ENCODE results near the gene PTPRA.

Gene PTPRA

DNA sequence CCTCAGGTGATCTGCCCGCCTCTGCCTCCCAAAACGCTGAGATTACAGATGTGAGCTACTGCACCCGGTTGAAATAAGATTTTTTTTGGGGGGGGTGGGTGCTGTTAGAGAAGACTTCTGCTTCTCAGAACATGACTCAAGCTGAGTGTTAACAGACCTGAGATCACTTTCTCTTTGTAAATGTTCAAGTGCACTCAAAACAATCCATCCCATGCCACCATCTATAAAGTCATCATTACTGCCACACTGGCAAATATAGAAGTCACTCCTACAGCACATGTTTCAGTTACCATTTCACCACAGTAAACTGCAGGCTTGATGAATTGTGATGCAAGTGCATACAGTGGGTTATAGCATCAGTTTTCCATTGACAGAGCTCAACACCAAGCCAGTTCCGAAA is 23.8 kb upstream of the PTPRA start:
- no peak for DNase-seq (ENCODE audit: low spot score)

DNA sequence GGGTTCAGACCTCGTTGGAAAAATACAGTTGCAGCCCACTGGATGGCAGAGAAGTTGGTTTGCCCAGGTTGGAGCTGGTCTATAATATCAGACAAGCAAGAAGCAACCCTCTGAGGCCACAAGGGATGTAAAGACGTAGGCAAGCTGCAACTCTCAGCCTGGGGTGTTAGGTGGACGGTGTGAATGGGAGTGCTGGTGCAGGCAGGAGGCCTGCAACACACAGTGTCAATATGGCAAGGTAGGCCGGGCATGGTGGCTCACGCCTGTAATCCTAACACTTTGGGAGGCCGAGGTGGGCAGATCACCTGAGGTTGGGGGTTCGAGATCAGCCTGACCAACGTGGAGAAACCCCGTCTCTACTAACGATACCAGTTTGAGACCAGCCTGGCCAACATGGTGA is 22.2 kb upstream of the PTPRA start:
- DNase-seq (ENCODE audit: low spot score), result no peak

DNA sequence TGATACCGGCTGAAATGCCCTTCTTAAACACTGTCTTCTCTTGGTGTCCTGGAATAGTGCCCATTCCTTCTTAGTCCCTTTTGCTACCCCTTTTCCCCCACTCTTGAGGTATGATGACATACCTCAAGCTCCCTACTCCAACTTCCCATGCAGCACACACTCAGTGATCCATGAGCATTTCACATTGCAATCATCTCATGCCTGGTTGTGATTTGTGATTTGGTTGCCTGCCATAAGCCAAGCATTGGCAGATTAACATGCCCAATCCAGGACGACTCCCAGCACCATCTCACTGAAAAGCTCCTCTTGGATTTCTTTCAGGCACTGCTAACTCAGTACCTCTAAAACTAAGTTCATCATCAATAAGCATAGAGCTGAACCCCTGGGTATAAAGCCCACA is 14.7 kb upstream of the PTPRA start:
- no peak for DNase-seq (ENCODE audit: low spot score)

DNA sequence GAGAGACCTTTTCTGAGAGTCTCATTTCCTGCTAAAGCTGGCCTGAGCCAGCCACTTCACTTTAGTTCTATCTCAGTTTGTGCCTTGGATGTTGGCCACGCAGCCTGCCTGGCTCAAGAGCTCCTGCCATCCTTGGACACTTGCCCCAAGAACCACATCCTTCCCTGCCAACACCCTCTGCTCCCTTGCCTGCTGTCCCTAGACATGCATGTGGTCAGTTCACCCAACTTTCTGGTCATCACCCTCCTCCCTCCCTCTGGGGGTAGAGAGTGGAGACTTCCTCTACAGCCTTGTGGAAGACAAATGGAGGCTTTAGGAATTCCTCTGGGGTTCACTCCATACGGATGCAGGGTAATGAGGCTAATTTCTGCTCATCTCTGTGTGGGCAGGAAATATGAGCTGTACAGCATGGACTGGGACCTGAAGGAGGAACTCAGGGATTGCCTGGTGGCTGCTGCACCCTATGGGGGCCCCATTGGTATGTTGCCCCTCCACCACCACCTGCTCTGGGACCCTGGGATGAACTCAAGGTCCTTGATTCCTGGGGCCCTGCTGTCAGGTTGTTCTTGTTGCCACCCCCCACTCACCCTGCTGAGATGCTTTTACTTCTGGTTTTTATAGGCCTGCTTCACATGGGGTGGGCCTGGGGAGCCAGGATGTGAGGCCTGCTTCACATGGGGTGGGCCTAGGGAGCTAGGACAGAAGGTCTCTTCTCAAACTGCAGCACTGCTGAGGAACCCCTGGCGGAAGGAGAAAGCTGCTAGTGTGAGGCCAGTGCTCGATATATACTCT is 13.8 kb upstream of the PTPRA start:
- DNase-seq (ENCODE audit: low spot score), result no peak

DNA sequence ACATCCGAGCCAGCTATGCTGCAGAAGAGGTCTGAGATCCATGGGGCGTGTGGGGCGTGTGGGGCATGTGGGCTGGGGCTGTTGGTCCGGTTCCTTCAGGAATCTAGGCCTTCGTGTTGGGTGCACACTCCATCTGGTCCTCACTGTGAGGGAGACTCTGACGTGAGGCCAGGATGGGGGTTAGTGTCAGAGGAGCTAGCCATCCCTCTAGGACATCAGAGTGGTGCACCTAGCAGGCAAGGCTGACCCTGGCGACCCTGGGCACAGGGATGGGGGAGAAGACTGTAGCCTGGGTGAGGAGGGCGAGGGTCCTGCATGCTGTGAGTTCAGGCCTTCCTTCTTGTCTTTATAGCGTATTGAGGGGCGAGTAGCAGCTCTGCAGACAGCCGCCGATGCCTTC is 8.7 kb upstream of the PTPRA start:
- no peak for DNase-seq (ENCODE audit: low spot score)

DNA sequence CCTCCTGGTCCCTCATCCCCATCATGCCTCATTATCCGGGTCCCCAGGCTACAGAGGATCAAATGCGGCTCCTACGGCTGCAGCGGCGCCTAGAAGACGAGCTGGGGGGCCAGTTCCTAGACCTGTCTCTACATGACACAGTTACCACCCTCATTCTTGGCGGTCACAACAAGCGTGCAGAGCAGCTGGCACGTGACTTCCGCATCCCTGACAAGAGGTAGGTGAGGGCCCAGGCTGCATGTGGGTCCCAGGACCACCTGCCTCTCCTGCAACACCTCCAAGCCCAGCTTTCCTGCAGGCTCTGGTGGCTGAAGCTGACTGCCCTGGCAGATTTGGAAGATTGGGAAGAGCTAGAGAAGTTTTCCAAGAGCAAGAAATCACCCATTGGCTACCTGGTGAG is 8.2 kb upstream of the PTPRA start:
- DNase-seq (ENCODE audit: low spot score), result no peak

DNA sequence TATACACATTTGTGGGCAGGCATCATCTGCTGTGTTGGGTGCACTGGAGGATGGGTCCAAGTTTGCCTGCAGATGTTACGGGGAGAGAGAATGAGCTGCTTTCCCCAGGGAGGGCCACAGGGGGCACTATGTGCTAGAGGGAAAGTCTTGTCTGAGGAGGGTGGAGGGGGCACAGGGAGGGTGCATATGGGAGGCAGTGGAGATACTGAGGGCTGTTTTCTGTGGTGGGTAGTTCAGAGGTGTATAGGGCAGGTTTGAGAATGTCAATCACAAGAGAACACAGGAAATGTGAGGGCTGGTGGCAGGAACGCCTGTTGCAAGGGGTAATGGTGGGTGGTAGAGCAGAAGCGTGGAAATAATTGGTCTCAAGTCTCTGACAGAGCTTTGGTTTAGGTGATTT is 7.7 kb upstream of the PTPRA start:
- DNase-seq (ENCODE audit: low spot score), result no peak

DNA sequence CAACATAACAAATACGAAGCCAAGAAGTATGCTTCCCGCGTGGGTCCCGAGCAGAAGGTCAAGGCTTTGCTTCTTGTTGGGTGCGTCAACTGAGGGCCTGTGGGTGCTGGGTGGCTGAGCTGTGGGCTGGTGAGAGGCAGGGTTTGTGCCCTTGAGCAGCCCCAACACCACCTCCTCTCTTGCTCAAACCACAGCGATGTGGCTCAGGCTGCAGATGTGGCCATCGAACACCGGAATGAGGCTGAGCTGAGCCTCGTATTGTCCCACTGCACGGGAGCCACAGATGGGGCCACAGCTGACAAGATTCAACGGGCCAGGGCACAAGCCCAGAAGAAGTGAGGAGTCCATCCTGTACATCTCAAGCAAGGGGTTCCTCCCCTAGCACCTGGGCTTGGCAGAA is 7.0 kb upstream of the PTPRA start:
- DNase-seq (ENCODE audit: low spot score), result no peak

DNA sequence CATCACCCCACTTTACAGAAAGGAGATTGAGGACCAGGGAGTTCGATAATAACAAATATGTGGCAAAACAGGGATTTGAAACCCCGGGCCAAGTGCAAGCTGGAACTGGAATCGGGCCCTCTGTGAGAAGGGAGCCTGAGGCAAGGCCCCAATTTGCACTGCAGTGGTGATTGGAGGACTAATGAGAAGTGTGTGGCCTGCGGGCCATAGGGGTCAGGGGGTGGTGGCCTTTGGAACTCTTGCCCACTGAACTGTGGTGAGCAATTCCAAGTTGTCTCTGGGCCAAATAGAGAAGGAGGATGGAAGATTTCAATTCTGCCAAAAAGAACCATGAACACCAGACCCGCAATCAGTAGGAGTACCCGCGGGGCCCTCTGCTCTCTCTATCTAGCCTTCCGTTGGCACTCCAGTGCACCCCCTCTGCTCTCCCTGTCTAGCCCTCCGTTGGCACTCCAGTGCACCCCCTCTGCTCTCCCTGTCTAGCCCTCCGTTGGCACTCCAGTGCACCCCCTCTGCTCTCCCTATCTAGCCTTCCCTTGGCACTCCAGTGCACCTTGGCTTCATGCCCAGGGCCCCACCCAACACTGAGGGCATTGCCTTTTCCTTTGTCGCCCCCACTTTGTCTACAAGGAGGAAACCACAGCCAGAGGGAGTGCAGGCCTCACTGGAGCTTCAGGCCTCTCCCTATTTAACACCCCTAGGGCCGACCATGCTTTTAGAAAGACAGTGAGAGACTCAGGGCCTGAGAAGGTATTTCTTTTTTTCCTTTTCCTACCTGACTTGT is 6.0 kb upstream of the PTPRA start:
- no peak for DNase-seq (ENCODE audit: low spot score)

DNA sequence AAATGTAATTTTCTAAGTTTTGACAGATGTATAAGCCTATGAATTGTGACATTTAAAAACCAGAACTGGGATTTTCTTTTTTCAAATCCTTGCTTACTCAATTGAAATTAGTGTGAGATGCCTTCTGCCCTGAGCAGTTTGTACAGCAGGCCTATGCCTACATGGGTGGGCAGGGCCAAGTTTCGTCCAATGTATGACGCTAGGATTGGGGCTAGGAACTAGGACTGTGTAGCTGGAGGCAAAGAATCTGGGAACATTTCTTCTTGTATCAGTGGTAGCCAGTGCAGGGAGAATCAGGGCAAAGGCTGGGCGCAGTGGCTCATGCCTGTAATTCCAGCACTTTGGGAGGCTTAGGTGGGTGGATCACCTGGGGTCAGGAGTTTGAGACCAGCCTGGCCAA is 3.9 kb upstream of the PTPRA start:
- no peak for DNase-seq (ENCODE audit: low spot score)

DNA sequence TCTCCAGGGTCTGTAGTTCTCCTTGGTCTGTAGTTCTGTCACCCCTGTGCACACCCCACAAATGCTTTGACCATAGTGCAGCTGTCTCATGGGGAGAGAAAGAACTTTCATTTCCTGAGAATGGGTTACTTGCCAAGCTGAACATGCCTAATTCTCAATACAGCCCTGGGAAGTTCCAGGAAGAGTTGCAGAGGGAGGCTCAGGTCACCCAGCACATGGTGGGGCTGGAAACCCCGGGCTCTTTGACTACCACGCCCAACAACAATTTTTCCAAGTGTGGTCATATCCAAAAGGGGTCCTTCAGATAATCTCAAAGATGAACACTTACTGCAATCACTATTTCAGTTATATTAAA is 2.2 kb upstream of the PTPRA start:
- DNase-seq (ENCODE audit: low spot score), result no peak

DNA sequence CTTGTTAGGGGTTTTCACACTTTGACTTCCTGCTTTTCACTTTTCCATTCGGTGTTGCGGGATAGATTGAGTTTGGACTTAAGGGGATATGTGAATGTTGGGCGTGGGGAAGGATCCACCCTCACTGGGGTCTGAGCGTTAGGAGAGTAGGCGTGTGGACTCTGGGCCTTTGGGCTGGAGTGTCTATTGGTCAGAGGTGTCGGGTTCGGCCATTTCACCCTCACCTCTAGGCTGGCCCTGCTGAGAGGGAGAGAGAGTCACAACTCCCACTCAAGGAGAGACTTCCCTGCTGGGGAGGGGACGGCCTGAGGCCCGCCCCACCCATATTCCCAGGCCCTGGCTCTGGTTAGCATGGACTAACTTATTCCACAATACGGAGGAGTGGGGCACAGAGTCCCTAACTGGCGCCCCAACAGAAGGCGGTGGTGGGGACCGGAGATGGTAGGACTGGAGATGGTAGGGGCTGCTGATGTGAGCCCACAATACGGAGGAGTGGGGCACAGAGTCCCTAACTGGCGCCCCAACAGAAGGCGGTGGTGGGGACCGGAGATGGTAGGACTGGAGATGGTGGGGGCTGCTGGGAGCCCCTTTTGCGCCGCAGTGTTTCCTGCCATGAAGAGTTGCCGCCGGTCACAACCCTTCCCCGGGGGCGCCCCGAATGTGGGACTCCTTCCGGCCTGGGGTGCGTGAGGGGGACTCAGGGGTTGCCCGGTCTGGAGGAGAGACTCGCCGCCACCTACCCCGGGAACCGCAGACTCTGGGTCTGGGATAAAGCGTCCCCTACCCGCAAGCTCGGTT is 1.4 kb upstream of the PTPRA start:
- no peak for DNase-seq (ENCODE audit: low spot score)

DNA sequence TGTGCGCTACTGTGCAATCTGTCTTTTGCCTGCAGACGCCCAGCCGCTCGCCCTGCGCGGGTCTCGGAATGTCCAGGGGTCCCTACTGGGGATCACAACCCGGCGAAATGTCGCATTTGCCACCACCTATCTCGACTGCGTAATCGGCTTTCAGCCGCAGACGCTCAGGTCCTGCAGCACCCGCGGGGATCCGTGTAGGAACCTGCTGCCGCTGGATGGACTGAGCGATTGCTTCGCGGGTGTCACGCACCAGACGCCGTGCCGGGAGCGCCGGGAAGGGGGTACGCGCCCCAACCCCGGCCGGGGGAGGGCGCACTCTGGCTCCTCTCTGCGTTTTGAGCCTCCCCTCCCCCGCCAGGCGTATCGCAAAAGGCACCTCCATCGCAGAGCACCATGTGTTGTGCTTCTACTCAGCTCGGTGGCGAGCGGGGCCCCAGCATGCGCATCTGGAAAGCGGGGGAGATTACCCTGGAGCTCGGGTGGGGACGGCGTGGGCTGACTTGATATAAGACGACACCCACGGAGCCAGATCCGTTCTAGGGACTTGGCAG is 747 bp upstream of the PTPRA start:
- peak; percentile 80 for DNase-seq (ENCODE audit: low spot score)

DNA sequence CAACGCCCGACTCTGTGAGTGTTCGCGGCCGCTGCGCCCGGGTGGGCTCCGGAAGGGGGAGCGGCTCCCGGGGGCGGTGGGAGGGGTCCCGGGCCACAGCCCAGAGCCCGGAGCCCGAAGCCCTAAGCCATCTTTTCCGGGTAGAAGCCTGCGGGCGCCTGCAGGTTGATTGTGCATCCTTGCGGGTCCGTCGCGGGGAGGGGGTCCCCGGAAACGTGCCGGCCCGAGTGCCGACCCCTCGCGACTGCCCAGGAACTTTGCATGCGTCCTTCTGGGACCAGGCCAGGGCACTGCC is 413 bp downstream of the PTPRA start:
- DNase-seq (ENCODE audit: low spot score), result peak; percentile 87

DNA sequence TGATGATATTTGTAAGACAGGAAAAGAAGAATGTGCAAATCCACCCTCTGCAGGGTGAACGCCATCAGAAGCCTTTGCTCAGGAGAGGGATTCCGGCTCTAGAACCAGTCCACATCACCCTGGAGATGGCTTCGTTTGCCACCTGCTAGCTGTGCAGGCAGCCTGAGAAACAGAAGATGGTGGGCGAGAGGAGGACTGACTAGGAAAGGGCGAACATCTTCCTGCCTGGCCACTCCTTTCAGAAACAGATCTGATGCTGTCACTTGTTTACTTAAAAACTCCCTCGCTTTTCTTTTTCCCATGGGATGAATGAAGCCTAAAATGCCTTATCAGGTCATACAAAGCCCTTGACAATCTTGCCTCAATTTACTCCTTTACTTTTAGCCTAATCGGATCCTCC is 1.2 kb downstream of the PTPRA start:
- DNase-seq (ENCODE audit: low spot score), result no peak

DNA sequence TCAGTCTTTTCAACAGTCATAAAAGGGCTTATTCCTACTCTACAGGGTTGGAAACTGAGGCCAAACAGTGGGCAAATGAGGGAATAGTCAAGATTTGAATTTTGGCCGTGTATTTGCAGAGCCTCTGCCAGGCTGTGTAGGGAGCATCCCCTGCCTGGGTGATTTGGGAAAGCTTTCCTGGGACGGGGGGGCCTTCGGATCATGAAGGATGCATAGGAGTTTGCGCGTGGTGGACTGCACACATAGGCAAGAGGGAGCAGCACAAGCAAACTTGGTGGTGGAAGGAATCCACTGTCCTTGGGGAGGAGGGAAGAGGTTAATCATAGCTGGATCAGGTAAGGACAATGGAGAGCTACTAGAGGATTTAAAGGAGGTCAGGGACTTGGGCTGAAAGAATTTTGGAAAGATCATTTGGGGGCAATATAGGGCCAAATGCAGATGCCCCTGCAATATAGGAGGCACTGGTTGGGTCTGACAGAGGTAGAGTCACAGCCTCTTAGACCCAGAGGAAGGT is 2.5 kb downstream of the PTPRA start:
- DNase-seq (ENCODE audit: low spot score), result no peak

DNA sequence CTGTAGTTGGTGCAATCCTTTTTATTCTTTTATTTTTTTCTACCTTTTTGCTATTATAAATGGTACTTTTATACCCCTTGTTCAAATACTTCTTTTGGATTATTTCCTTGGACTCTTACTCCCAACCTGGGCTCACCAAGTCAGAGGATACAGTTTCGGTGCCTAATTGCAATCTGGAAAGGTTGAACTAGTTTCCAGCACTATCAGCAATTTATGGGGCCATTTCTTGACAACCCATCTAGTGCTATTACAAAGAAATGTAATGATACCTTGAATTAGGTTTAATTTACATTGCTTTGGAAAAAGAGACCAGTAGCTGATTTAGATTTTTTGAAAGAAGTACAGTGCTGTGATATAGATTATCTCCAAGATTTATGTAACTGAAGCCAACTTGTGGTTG is 5.2 kb downstream of the PTPRA start:
- no peak for DNase-seq (ENCODE audit: low spot score)

DNA sequence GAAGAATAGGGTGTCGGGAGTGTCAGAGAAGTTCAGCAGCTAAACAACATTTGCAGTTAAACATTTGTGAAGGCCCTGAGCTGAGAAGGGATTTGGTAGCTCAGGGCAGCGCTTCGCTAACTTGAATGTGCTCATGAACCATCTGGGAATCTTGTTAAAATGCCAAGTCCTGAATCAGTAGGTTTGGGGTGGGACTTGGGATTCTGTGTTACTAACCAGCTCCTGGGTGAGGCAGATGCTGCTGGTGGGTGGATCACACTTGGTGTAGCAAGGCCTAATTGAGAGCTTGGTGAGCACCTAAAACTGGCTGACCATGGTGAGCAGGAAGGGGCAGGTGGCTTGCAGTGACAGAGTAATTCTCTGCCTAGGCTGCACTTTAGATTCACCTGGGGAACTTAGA is 5.9 kb downstream of the PTPRA start:
- no peak for DNase-seq (ENCODE audit: low spot score)

DNA sequence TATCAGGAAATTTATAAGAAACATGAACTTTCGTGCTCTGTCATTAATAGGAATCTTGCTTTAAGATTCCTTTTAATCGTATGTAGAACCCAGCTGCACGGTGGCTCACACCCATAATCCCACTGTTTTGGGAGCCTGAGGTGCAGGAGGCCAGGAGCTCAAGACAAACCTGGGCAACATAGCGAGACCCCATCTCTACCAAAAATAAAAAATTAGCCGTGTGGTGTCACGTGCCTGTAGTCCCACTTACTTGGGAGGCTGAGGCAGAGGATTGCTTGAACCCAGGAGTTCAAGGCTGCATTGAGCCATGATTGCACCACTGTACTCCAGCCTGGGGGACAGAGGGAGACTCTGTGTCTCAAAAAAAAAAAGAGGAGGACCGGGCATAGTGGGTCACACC is 7.4 kb downstream of the PTPRA start:
- no peak for DNase-seq (ENCODE audit: low spot score)

DNA sequence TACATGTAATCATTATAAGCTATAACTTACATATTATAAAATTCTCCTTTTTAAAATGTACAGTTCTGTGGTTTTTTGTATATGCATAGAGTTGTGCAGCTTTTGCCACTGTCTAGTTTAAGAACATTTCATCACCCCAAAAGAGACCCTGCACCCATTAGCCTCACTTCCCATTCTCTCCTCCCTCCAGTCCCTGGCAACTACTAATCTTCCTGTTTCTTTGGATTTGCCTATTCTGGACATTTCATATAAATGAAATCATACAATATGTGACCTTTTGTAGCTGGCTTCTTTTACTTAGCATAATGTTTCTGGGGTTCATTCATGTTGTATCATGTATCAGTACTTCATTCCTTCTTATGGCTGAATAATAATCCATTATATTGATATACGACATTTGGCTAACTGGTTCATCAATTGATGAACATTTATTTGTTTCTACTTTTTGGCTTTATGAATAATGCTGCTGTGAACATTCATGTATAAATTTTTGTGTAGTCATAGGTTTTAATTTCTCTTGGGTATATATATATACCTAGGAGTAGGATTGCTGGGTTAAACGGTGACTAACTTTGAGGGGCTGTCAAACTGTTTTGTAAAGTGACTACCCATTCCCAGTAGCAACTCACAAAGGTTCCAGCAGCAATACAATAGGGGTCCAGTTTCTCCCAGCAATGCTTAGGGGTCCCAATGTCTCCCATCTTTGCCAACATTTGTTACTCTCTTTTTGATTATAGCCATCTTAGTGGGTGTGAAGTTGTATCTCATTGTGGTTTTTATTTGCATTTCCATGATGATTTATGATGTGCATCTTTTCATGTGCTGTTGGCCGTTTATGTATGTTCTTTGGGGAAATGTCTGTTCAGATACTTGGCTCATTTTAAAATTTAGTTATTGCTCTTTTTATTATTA is 10.7 kb downstream of the PTPRA start:
- DNase-seq (ENCODE audit: low spot score), result no peak

DNA sequence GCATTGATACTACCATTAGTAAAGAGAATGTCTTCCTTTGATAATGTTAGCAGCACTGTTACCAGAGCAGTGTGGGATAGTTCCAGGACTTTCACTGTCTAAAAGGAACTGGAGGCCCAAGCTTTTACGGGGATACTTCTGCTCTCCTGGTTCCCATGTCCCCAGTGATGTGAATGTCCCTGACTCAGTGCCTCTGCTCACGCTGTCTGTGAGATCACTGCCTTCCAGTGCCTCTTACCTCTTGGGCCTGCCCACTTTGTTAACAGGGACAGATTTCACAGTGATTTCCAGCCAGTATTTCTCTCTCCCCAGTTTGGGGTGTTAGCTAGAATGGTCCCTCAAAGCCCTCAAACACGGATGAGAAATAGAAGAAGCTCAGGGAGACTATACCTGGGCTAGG is 14.4 kb downstream of the PTPRA start:
- DNase-seq (ENCODE audit: low spot score), result no peak
